H9 (cell line): Measurements from ENCODE around the gene PVR. TPM values are rescaled to one million over a fixed set of nuclear protein-coding genes. Genes with fewer than 3 reads are reported as not detected.

ENCODE experiments used
- DNase-seq: peaks from one replicate; pipeline ENCODE4 v3.0.0-alpha.2; 2017
- H2AFZ ChIP-seq: one replicate; pipeline ENCODE4 v1.6.1; 2013; ENCODE audit warnings: mild to moderate bottlenecking, low read length, control low read depth, moderate library complexity
- H2AK5ac ChIP-seq: 2 replicates; pipeline ENCODE4 v1.6.1; 2013; ENCODE audit warnings: low read length, control low read depth, mixed read lengths; ENCODE audit not compliant: insufficient read length
- H2BK120ac ChIP-seq: one replicate; pipeline ENCODE4 v1.6.1; 2013; ENCODE audit warnings: low read depth, mild to moderate bottlenecking, low read length, control low read depth, inconsistent platforms; ENCODE audit not compliant: poor library complexity, severe bottlenecking
- H2BK12ac ChIP-seq: 2 replicates; pipeline ENCODE4 v1.6.1; 2013; ENCODE audit warnings: low read length, control low read depth, mixed read lengths, low read depth; ENCODE audit not compliant: insufficient read length
- H2BK15ac ChIP-seq: 2 replicates; pipeline ENCODE4 v1.6.1; 2013; ENCODE audit warnings: low read depth, low read length, control low read depth
- H2BK20ac ChIP-seq: one replicate; pipeline ENCODE4 v1.6.1; 2013; ENCODE audit warnings: low read depth, mild to moderate bottlenecking, low read length, control low read depth, inconsistent platforms; ENCODE audit not compliant: poor library complexity, severe bottlenecking
- H2BK5ac ChIP-seq: 2 replicates; pipeline ENCODE4 v1.6.1; 2013; ENCODE audit warnings: low read length, control low read depth, mixed read lengths; ENCODE audit not compliant: insufficient read length
- H3K14ac ChIP-seq: 2 replicates; pipeline ENCODE4 v1.6.1; 2013; ENCODE audit warnings: low read length, control low read depth; ENCODE audit not compliant: insufficient read depth
- H3K18ac ChIP-seq: 2 replicates; pipeline ENCODE4 v1.6.1; 2013; ENCODE audit warnings: low read depth, mild to moderate bottlenecking, mixed read lengths, low read length, control low read depth; ENCODE audit not compliant: insufficient read length
- H3K23ac ChIP-seq: 2 replicates; pipeline ENCODE4 v1.6.1; 2013; ENCODE audit warnings: low read length, control low read depth, mixed read lengths, low read depth; ENCODE audit not compliant: insufficient read length
- H3K23me2 ChIP-seq: 2 replicates; pipeline ENCODE4 v1.6.1; 2013; ENCODE audit warnings: low read depth, mild to moderate bottlenecking, mixed read lengths, low read length, control low read depth; ENCODE audit not compliant: insufficient read length, poor library complexity, severe bottlenecking
- H3K27ac ChIP-seq: 2 replicates; pipeline ENCODE4 v1.5.1; 2013; ENCODE audit warnings: low read length, control low read depth, mixed read lengths, low read depth; ENCODE audit not compliant: insufficient read length
- H3K27me3 ChIP-seq: 2 replicates; pipeline ENCODE4 v1.6.1; 2013; ENCODE audit warnings: low read length, control low read depth, inconsistent platforms; ENCODE audit not compliant: insufficient read depth
- H3K4ac ChIP-seq: 2 replicates; pipeline ENCODE4 v1.6.1; 2013; ENCODE audit warnings: low read depth, mild to moderate bottlenecking, control low read depth, inconsistent platforms, low read length, moderate library complexity
- H3K4me1 ChIP-seq: 2 replicates; pipeline ENCODE4 v1.6.1; 2013; ENCODE audit warnings: low read length, control low read depth, inconsistent platforms; ENCODE audit not compliant: insufficient read depth
- H3K4me2 ChIP-seq: 2 replicates; pipeline ENCODE4 v1.6.1; 2013; ENCODE audit warnings: low read length, control low read depth, mixed read lengths; ENCODE audit not compliant: insufficient read length, insufficient read depth
- H3K56ac ChIP-seq: 2 replicates; pipeline ENCODE4 v1.6.1; 2013; ENCODE audit warnings: low read depth, mild to moderate bottlenecking, mixed read lengths, low read length, control low read depth; ENCODE audit not compliant: insufficient read length
- H3K79me1 ChIP-seq: 2 replicates; pipeline ENCODE4 v1.6.1; 2013; ENCODE audit warnings: low read depth, mild to moderate bottlenecking, moderate library complexity, low read length, control low read depth, inconsistent platforms; ENCODE audit not compliant: insufficient read depth, poor library complexity, severe bottlenecking
- H3K79me2 ChIP-seq: 2 replicates; pipeline ENCODE4 v1.6.1; 2013; ENCODE audit warnings: low read length, control low read depth, inconsistent platforms; ENCODE audit not compliant: insufficient read depth
- H3K9ac ChIP-seq: 2 replicates; pipeline ENCODE4 v1.6.1; 2013; ENCODE audit warnings: low read length, control low read depth, mixed read lengths; ENCODE audit not compliant: insufficient read length; ENCODE audit errors: extremely low read depth
- H3K9me3 ChIP-seq: one replicate; pipeline ENCODE4 v1.6.1; 2013; ENCODE audit warnings: low read depth, low read length, inconsistent platforms; ENCODE audit not compliant: control insufficient read depth
- H3T11ph ChIP-seq: one replicate; pipeline ENCODE4 v1.6.1; 2013; ENCODE audit warnings: mild to moderate bottlenecking, low read length, control low read depth, inconsistent platforms
- H4K20me1 ChIP-seq: one replicate; pipeline ENCODE4 v1.6.1; 2013; ENCODE audit not compliant: control insufficient read depth, insufficient read length, insufficient read depth
- H4K5ac ChIP-seq: 2 replicates; pipeline ENCODE4 v1.6.1; 2013; ENCODE audit warnings: low read depth, mild to moderate bottlenecking, mixed read lengths, low read length, control low read depth; ENCODE audit not compliant: insufficient read length
- H4K8ac ChIP-seq: replicated peaks from 2 replicates; pipeline ENCODE4 v1.6.1; 2013; ENCODE audit warnings: low read length, control low read depth, mixed read lengths, low read depth; ENCODE audit not compliant: insufficient read length
- H4K91ac ChIP-seq: 2 replicates; pipeline ENCODE4 v1.6.1; 2013; ENCODE audit warnings: low read depth, mild to moderate bottlenecking, moderate library complexity, mixed read lengths, low read length, control low read depth; ENCODE audit not compliant: insufficient read length
- H3K27ac Mint-ChIP-seq, 3 experiments: 2 replicates in 2 of 3; 3 replicates in 1 of 3; pipeline ENCODE4 v1.8.0; 2020 to 2021; ENCODE audit warnings: mixed read lengths in 3 of 3, mild to moderate bottlenecking in 1 of 3, moderate library complexity in 1 of 3
- H3K27me3 Mint-ChIP-seq: 2 replicates; pipeline ENCODE4 v1.8.0; 2021; ENCODE audit warnings: low read depth, mild to moderate bottlenecking, moderate library complexity, mixed read lengths
- H3K36me3 Mint-ChIP-seq, 3 experiments: 2 replicates in 2 of 3; 3 replicates in 1 of 3; pipeline ENCODE4 v1.8.0; 2020 to 2021; ENCODE audit warnings: low read depth in 3 of 3, mixed read lengths in 3 of 3; ENCODE audit not compliant: insufficient read depth in 1 of 3
- H3K4me1 Mint-ChIP-seq, 2 experiments: 2 replicates each; pipeline ENCODE4 v1.8.0; 2020; ENCODE audit warnings: mixed read lengths in 2 of 2
- H3K4me3 Mint-ChIP-seq, 2 experiments: 2 replicates in 1 of 2; 3 replicates in 1 of 2; pipeline ENCODE4 v1.8.0; 2020 to 2021; ENCODE audit warnings: mild to moderate bottlenecking in 2 of 2, mixed read lengths in 2 of 2, moderate library complexity in 1 of 2
- H3K9me3 Mint-ChIP-seq, 2 experiments: 2 replicates in 1 of 2; 3 replicates in 1 of 2; pipeline ENCODE4 v1.8.0; 2020; ENCODE audit warnings: mild to moderate bottlenecking in 2 of 2, mixed read lengths in 2 of 2, moderate library complexity in 1 of 2
- CTCF ChIP-seq: fragments of 200-600 bp; sonication (generic); conservative IDR thresholded peaks from 3 replicates; pipeline ENCODE4 v1.8.0; 2021; ENCODE audit warnings: antibody characterized with exemption, mild to moderate bottlenecking
- WGBS: extraction: QIAGEN DNeasy Blood & Tissue Kit; methylation state at CpG from one replicate; pipeline ENCODE4 v1.1.7; 2013; ENCODE audit warnings: missing lambda C conversion rate, low lambda C conversion rate, mixed read lengths; ENCODE audit not compliant: insufficient read length; ENCODE audit errors: extremely low coverage; 5-methylcytosine and 5-hydroxymethylcytosine counted together
- total RNA-seq: library from RNA; stranded (reverse); gene quantifications from 2 replicates; pipeline ENCODE4 v1.2.1, GENCODE V29; 2021

Gene PVR
- total RNA-seq, 1 experiment from 2014 or later: 29.2 TPM

GRCh38 chr19:44646049-44646416 lies 2.3 kb downstream of the PVR start:
- no peak for DNase-seq
- Histone ChIP-seq H3K4me2 (no peak overlapping the region), H3K27me3 (no peaks in the 10 kb centered on the region; the same call in 1 of the 2 replicates), H2BK5ac (no peak overlapping the region), H3K14ac (no peak overlapping the region), H3K18ac (no peak overlapping the region), H3K9ac (no peak overlapping the region), H4K8ac (no peak overlapping the region), H2AK5ac (no peak overlapping the region), H3T11ph (no peak overlapping the region), H3K79me2 (no peaks in the 10 kb centered on the region), H2BK120ac (no peak overlapping the region), H3K79me1 (no peaks in the 10 kb centered on the region), H4K20me1 (no peaks in the 10 kb centered on the region), H2BK20ac (no peak overlapping the region), H3K23me2 (no peaks in the 10 kb centered on the region), H3K27ac (no peak overlapping the region), H3K56ac (no peak overlapping the region), H2AFZ (no peak overlapping the region), H3K23ac (no peak overlapping the region), H4K5ac (no peak overlapping the region), H3K4ac (no peak overlapping the region), H4K91ac (no peak overlapping the region), H3K4me1 (no peaks in the 10 kb centered on the region), H3K9me3 (no peaks in the 10 kb centered on the region), H2BK12ac (no peak overlapping the region), H2BK15ac (no peak overlapping the region)
- no peak for TF ChIP-seq CTCF
- Mint-ChIP-seq H3K4me3 (peak overlapping the region in 1 of 2 experiments; percentile 45; a peak in 1 of 5 replicates), H3K27me3 (peaks cover 23% of the 10 kb centered on the region), H3K4me1 (peaks cover 0 to 7% of the 10 kb centered on the region in 2 experiments; a peak in 2 of 4 replicates), H3K27ac (no peak overlapping the region), H3K9me3 (no peaks in the 10 kb centered on the region), H3K36me3 (peaks cover 14 to 41% (median 19%) of the 10 kb centered on the region in 3 experiments; a peak in 6 of 7 replicates)
- no CpG with 5 or more reads among the region's 3 CpGs for WGBS
